ENCODE measurements around the gene DNAJC28. TPM values are rescaled to one million over a fixed set of nuclear protein-coding genes. Genes with fewer than 3 reads are reported as not detected.

The DNAJC28 gene
- polyA plus RNA-seq, 1 of the 3 experiments (the other 2 are of a cell fraction): 0.58 TPM

GRCh38 chr21:33511639-33512038 lies 20.1 kb upstream of the DNAJC28 start:
- Histone ChIP-seq H2AFZ (ENCODE audit: low read depth) (no peak overlapping the region), H3K9ac (no peak overlapping the region), H3K4me2 (no peak overlapping the region), H3K36me3 (replicated peaks in 1 of 2; ENCODE audit: control insufficient read depth in 1 of 2, insufficient read depth in 2 of 2, low read length in 1 of 2) (peaks cover 60 to 79% of the 10 kb centered on the region in 2 experiments), H3F3A (replicated peaks; ENCODE audit: insufficient read depth) (no peaks in the 10 kb centered on the region), H3K9me2 (no peaks in the 10 kb centered on the region), H3K27me3 (ENCODE audit: insufficient read depth) (no peaks in the 10 kb centered on the region), H3K27ac (ENCODE audit: low read depth in 2 of 2, low read length in 1 of 2) (no peak overlapping the region), H4K20me1 (ENCODE audit: insufficient read depth) (no peaks in the 10 kb centered on the region), H3K4me1 (ENCODE audit: control insufficient read depth in 1 of 2, insufficient read depth in 2 of 2, low read depth in 1 of 2, low read length in 1 of 2) (no peaks in the 10 kb centered on the region), H3K79me2 (ENCODE audit: insufficient read depth) (no peaks in the 10 kb centered on the region), H3K4me3 (ENCODE audit: low read depth in 2 of 2, low read length in 1 of 2) (no peak overlapping the region), H3K9me3 (no peaks in the 10 kb centered on the region)
- 98% methylated on average over 4 of the region's 4 CpGs for WGBS (ENCODE audit: low lambda C conversion rate)
- no peak for DNase-seq
- TF ChIP-seq TCF12 (IDR thresholded peaks at IDR 0.05): no peak
- TF ChIP-seq EZH2phosphoT487 (IDR thresholded peaks at IDR 0.05; ENCODE audit: borderline replicate concordance, low read depth): no peak
- no peak for TF ChIP-seq SMC3 (IDR thresholded peaks at IDR 0.05; ENCODE audit: low read depth, low read length)
- ChIA-PET CTCF (no interaction called here), POLR2A (no interaction called here)

GRCh38 chr21:33510826-33511225 lies 19.3 kb upstream of the DNAJC28 start:
- H3K4me2 ChIP-seq: no peak overlapping the region
- H2AFZ ChIP-seq (ENCODE audit: low read depth): no peak overlapping the region
- H3K79me2 ChIP-seq (ENCODE audit: insufficient read depth): no peaks in the 10 kb centered on the region
- TF ChIP-seq CHD2 (IDR thresholded peaks at IDR 0.05; ENCODE audit: low read length, partially characterized antibody): no peak
- TF ChIP-seq ZBTB33 (IDR thresholded peaks at IDR 0.05; ENCODE audit: borderline replicate concordance, low read depth): no peak
- TF ChIP-seq TCF12 (IDR thresholded peaks at IDR 0.05): no peak
- no peak for TF ChIP-seq USF1 (IDR thresholded peaks at IDR 0.05; ENCODE audit: borderline replicate concordance, low read depth)
- TF ChIP-seq CTCF (IDR thresholded peaks at IDR 0.05): no peak
- TF ChIP-seq EP300 (IDR thresholded peaks at IDR 0.05; ENCODE audit: borderline replicate concordance in 1 of 2, low read depth in 1 of 2, low read length in 1 of 2): no peak
- no peak for TF ChIP-seq MEF2A (IDR thresholded peaks at IDR 0.05; ENCODE audit: borderline replicate concordance, low read depth)
- TF ChIP-seq ELF1 (IDR thresholded peaks at IDR 0.05): no peak
- TF ChIP-seq PBX3 (IDR thresholded peaks at IDR 0.05): no peak
- TF ChIP-seq TEAD4 (IDR thresholded peaks at IDR 0.05; ENCODE audit: borderline replicate concordance, insufficient read depth): no peak
- TF ChIP-seq SMC3 (IDR thresholded peaks at IDR 0.05; ENCODE audit: low read depth, low read length): no peak
- TF ChIP-seq TAF1 (IDR thresholded peaks at IDR 0.05; ENCODE audit: borderline replicate concordance, low read depth, low read length): no peak
- TF ChIP-seq GATA2 (CRISPR knock-in tag; IDR thresholded peaks at IDR 0.05): no peak
- no peak for TF ChIP-seq POLR2AphosphoS5 (IDR thresholded peaks at IDR 0.05; ENCODE audit: low read depth, low read length)
- no peak for TF ChIP-seq NFIC (IDR thresholded peaks at IDR 0.05; ENCODE audit: borderline replicate concordance)
- TF ChIP-seq IRF3 (IDR thresholded peaks at IDR 0.05; ENCODE audit: low read depth, low read length): no peak
- no peak for TF ChIP-seq USF2 (IDR thresholded peaks at IDR 0.05; ENCODE audit: borderline replicate concordance, low read depth, low read length)
- no peak for TF ChIP-seq FOXJ3 (CRISPR knock-in tag; IDR thresholded peaks at IDR 0.05)
- H3K9me3 ChIP-seq: no peaks in the 10 kb centered on the region
- WGBS (ENCODE audit: low lambda C conversion rate): 91% methylated on average over 8 of the region's 8 CpGs
- peaks cover 58 to 79% of the 10 kb centered on the region in 2 experiments for H3K36me3 ChIP-seq (replicated peaks in 1 of 2; ENCODE audit: control insufficient read depth in 1 of 2, insufficient read depth in 2 of 2, low read length in 1 of 2)
- no peaks in the 10 kb centered on the region for H3K4me1 ChIP-seq (ENCODE audit: control insufficient read depth in 1 of 2, insufficient read depth in 2 of 2, low read depth in 1 of 2, low read length in 1 of 2)
- POLR2A ChIA-PET: no interaction called here
- H3K9ac ChIP-seq: no peak overlapping the region
- no peaks in the 10 kb centered on the region for H3K27me3 ChIP-seq (ENCODE audit: insufficient read depth)
- H3K9me2 ChIP-seq: no peaks in the 10 kb centered on the region
- no peaks in the 10 kb centered on the region for H4K20me1 ChIP-seq (ENCODE audit: insufficient read depth)
- H3K27ac ChIP-seq (ENCODE audit: low read depth in 2 of 2, low read length in 1 of 2): no peak overlapping the region
- no peak for DNase-seq
- CTCF ChIA-PET: no interaction called here
- H3K4me3 ChIP-seq (ENCODE audit: low read depth in 2 of 2, low read length in 1 of 2): no peak overlapping the region
- no peaks in the 10 kb centered on the region for H3F3A ChIP-seq (replicated peaks; ENCODE audit: insufficient read depth)

Data from SK-N-SH (cell line).